Keratinocyte (primary cell): ENCODE data around the gene CREB3.

Experiments
- CTCF ChIP-seq, 3 experiments: IDR thresholded peaks in 1 of 3; conservative IDR thresholded peaks in 1 of 3; optimal IDR thresholded peaks in 1 of 3; 2 replicates in 2 of 3; 3 replicates in 1 of 3; pipeline versions ENCODE3 to v1.5.1; 2011; ENCODE audit warnings: low read length in 3 of 3, mild to moderate bottlenecking in 3 of 3, moderate library complexity in 2 of 3, control low read depth in 1 of 3, inconsistent platforms in 1 of 3; ENCODE audit not compliant: insufficient read depth in 2 of 3; ENCODE audit errors: extremely low read depth in 1 of 3
- EZH2 ChIP-seq: IDR thresholded peaks from one replicate; pipeline ENCODE4 v1.6.1; 2012; ENCODE audit warnings: inconsistent platforms, mild to moderate bottlenecking, low read length, moderate library complexity

- TF ChIP-seq CTCF (optimal IDR thresholded peaks at IDR 0.05 in 1 of 3, IDR thresholded peaks at IDR 0.05 in 1 of 3, conservative IDR thresholded peaks at IDR 0.05 in 1 of 3; ENCODE audit: extremely low read depth in 1 of 3, insufficient read depth in 2 of 3, low read length in 3 of 3) (no peak), EZH2 (no peak)
Measured at GRCh38 chr9:35766997-35767396, 34.5 kb downstream of the CREB3 start.
